Gastroesophageal sphincter (tissue), 3 donors: ENCODE results near the gene PAPPA2.

Source experiments
- EP300 ChIP-seq: sonication (generic); formaldehyde crosslinking; IDR thresholded peaks from one replicate; pipeline ENCODE4 v1.6.1; 2017; ENCODE audit warnings: antibody characterized with exemption, mild to moderate bottlenecking
- POLR2A ChIP-seq, 2 donors: fragments of 450-650 bp; IDR thresholded peaks; one replicate each; pipeline ENCODE4 v1.6.1; 2017; ENCODE audit warnings: antibody characterized with exemption in 2 of 2, mild to moderate bottlenecking in 2 of 2, moderate library complexity in 1 of 2
- TF ChIP-seq, protein P1 (sequence below), 4 experiments: fragments of 200-600 bp in 2 of 4; fragments of 450-650 bp in 2 of 4; sonication (generic) in 1 of 4; IDR thresholded peaks; one replicate each; pipeline ENCODE4 v1.5.1; 2017 to 2019; ENCODE audit warnings: antibody characterized with exemption in 4 of 4, mild to moderate bottlenecking in 2 of 4, moderate library complexity in 2 of 4

DNA sequence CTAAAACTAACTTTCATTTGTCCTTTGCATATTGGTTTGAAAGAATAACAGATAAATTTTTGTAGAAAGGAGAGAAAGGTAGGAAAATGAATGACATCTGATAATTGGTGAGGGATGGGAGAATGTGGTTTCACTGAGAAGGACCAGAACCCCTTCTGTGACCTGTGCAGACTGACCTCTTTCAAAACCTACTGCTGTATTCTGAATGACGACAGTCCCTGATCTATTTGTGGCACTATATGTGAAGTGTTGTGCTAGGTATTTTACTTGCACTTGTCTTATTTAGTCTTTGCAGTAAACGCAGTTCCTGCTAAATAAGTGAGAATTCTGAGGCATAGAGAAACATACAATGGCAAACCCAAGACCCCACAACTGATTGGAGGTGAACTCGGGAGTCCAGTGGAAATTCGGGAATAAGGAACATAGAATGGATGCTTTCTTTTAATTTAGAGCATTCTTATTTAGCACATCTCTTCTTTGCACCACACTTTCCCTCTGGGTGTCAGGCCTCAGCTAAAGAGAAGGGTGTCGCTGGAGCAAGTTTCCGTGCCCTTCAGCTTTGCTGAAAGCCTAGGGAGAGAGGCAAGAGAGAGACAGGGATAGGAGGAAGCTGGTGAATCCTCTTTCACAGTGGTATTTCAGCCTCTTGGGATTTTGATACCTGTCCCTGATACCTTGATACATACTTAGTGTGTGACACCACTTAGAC, 230.2 kb downstream of the PAPPA2 start:
- no peak for TF ChIP-seq POLR2A (IDR thresholded peaks at IDR 0.05)
- TF ChIP-seq, protein P1, sequence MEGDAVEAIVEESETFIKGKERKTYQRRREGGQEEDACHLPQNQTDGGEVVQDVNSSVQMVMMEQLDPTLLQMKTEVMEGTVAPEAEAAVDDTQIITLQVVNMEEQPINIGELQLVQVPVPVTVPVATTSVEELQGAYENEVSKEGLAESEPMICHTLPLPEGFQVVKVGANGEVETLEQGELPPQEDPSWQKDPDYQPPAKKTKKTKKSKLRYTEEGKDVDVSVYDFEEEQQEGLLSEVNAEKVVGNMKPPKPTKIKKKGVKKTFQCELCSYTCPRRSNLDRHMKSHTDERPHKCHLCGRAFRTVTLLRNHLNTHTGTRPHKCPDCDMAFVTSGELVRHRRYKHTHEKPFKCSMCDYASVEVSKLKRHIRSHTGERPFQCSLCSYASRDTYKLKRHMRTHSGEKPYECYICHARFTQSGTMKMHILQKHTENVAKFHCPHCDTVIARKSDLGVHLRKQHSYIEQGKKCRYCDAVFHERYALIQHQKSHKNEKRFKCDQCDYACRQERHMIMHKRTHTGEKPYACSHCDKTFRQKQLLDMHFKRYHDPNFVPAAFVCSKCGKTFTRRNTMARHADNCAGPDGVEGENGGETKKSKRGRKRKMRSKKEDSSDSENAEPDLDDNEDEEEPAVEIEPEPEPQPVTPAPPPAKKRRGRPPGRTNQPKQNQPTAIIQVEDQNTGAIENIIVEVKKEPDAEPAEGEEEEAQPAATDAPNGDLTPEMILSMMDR (IDR thresholded peaks at IDR 0.05), result no peak
- no peak for TF ChIP-seq EP300
